H1 (cell line): ENCODE measurements around the gene CCDC78. TPM values are rescaled to one million over a fixed set of nuclear protein-coding genes. Genes with fewer than 3 reads are reported as not detected.

ENCODE experiments used
- GABPA ChIP-seq: IDR thresholded peaks from 2 replicates; pipeline ENCODE4 v1.6.1; 2011; ENCODE audit warnings: mild to moderate bottlenecking, low read length, moderate library complexity, borderline replicate concordance; ENCODE audit not compliant: insufficient read depth
- GTF2F1 ChIP-seq: IDR thresholded peaks from 2 replicates; pipeline ENCODE4 v1.6.1; 2012; ENCODE audit warnings: low read depth, low read length, improper control_type of control experiment, borderline replicate concordance
- PHF8 ChIP-seq: fragments of 200-600 bp; sonication (generic); conservative IDR thresholded peaks from 2 replicates; pipeline ENCODE4 v1.7.1; 2012; ENCODE audit warnings: low read depth, mild to moderate bottlenecking, inconsistent platforms, low read length, moderate library complexity
- RAD21 ChIP-seq, 2 experiments: IDR thresholded peaks in 1 of 2; conservative IDR thresholded peaks in 1 of 2; 2 replicates each; pipeline ENCODE4 v1.6.1; 2011; ENCODE audit warnings: low read depth in 2 of 2, low read length in 2 of 2, improper control_type of control experiment in 1 of 2, inconsistent platforms in 1 of 2, mild to moderate bottlenecking in 1 of 2, moderate library complexity in 1 of 2
- RBBP5 ChIP-seq: IDR thresholded peaks from 2 replicates; pipeline ENCODE4 v1.7.1; 2012; ENCODE audit warnings: low read depth, mild to moderate bottlenecking, inconsistent platforms, low read length, moderate library complexity, borderline replicate concordance
- SP2 ChIP-seq: IDR thresholded peaks from 2 replicates; pipeline ENCODE4 v1.6.1; 2012; ENCODE audit warnings: mild to moderate bottlenecking, low read length, inconsistent platforms
- SP4 ChIP-seq: IDR thresholded peaks from 2 replicates; pipeline ENCODE4 v1.6.1; 2012; ENCODE audit warnings: low read length, inconsistent platforms
- ZNF274 ChIP-seq: IDR thresholded peaks from 2 replicates; pipeline ENCODE4 v1.7.0; 2012; ENCODE audit warnings: low read length, borderline replicate concordance; ENCODE audit errors: extremely low read depth
- polyA plus RNA-seq, 7 experiments: library from polyadenylated mRNA; depleted of rRNA in 3 of 7; stranded (reverse) in 5 of 7; unstranded in 2 of 7; fragments of >200 nt in 5 of 7; fragments of 200-250 nt in 2 of 7; gene quantifications; 1 replicate in 5 of 7; 2 replicates in 1 of 7; 4 replicates in 1 of 7; pipeline versions ENCODE4 v1.2.1 to v1.2.3, GENCODE V29; 2011 to 2013; ENCODE audit warnings: missing spikeins in 2 of 7, mixed read lengths in 2 of 7
- total RNA-seq: library from RNA; stranded (reverse); fragmentation: NEBNext Ultra II Directional; extraction: Animal tissue kit (Norgen Biotek cat#: 25700); gene quantifications from 2 replicates; pipeline ENCODE4 v1.2.1, GENCODE V29; 2021
- TF ChIP-seq, protein P1 (sequence below): IDR thresholded peaks from 2 replicates; pipeline ENCODE4 v1.6.1; 2012; ENCODE audit warnings: inconsistent platforms

Gene CCDC78
- total and polyA plus RNA-seq, 2 of the 8 experiments (the other 6 are each of a cell fraction or from before 2014, with no cell fraction given), result 7.1 to 8.5 TPM

DNA sequence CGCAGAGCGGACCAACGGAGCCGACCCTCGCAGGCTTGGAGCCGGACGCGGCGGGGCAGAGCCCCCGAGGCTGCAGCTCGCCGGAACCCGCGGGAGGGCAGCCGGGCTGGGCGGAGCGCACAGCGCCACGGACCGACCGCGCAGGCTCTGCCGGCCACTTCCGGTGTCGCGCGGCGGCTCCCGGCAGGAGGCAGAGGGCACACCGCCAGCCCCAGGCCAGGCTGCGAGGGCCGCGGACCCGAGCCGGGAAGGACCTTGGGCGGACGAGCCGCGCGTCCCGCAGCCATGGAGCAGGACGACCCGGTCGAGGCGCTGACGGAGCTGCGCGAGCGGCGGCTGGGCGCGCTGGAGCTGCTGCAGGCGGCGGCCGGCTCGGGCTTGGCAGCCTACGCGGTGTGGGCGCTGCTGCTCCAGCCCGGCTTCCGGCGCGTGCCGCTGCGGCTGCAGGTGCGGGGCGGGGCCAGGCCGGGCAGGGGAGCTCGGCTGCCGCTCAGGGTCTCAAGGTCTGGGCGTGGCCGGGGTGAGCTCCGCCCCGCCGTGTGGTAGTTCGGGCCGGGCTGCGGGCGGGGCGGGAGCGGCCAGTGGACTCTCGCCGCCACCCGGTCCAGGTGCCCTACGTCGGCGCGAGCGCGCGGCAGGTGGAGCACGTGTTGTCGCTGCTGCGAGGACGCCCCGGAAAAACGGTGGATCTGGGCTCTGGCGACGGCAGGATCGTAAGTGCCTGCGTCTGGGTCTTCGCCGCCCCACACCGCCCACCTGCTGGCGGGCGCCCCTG lies 5.1 kb downstream of the CCDC78 start, which contains the start of gene ANTKMT (continued):
- TF ChIP-seq RAD21 (IDR thresholded peaks at IDR 0.05 in 1 of 2, conservative IDR thresholded peaks at IDR 0.05 in 1 of 2; ENCODE audit: low read depth in 2 of 2, low read length in 2 of 2) (peak in 1 of 2 experiments; percentile 2; a peak in 1 of 4 replicates), ZNF274 (no peak), SP4 (no peak), PHF8 (peak; percentile 99), GTF2F1 (no peak), RBBP5 (peak; percentile 71; the same call in 1 of the 2 replicates), GABPA (peak; percentile 95), SP2 (no peak)
- TF ChIP-seq, protein P1, sequence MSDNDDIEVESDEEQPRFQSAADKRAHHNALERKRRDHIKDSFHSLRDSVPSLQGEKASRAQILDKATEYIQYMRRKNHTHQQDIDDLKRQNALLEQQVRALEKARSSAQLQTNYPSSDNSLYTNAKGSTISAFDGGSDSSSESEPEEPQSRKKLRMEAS, result peak; percentile 100
